NCI-H128 (cell line): ENCODE data around the gene TOP1.
"Not testable (repeated sequence)": the region's sequence is repeated elsewhere in the genome, so short reads cannot be mapped to it uniquely, and the experiment has no call there.

Source experiments
- DNase-seq: peaks from one replicate; lab custom pipeline; 2025; ENCODE audit not compliant: unreplicated experiment; lab: John Stamatoyannopoulos, UW

Gene TOP1

DNA sequence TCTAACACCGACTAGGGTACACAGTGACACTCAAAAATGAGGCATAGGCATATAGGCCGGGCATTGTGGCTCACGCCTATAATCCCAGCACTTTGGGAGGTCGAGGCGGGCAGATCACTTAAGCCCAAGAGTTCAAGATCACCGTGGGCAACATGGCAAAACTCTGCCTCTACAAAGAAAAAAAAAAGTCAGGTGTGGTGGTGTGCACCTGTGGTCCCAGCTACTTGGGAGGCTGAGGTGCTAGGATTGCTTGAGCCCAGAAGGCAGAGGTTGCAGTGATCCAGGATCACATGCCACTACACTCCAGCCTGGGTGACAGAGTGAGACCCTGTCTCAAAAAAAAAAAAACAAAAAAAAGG lies 24.7 kb upstream of the TOP1 start:
- DNase-seq, result not testable (repeated sequence)

DNA sequence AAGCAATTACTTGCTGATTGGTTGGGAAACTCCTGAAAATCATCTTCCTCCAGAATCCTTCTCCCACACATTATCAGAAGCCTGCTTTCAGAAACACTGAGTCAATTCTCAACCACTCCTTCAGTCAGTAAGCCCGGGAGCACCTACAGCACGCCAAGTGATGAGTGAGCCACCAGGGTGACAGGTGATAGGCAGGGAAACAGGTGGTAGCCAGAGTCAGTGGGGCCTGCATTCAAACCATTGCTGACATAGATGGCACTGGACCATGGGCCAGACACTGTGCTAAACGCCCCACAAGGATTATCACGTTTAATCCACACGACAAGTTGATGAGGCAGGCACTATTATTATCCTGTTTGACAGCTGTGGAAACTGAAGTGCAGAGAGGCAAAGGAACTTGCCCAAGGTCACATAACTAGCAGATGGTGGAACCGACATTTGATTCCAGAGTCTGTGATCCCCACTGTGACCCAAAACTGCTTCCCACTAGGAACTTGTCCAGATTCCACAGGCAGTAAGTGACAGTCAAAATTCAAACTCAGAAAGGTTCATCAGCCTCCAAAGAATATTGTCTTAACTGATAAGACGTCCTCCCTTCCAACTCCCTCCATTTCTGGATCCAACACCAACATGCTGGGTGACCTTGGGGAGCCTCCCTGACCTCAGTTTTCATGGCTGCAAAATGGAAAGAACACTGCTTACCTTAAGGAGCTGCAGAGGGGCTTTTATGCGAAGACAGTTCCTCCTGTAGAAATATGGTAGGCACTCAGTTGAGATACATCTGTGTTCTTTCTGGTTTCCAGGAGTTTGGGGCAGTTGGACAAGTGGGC lies 23.9 kb upstream of the TOP1 start:
- DNase-seq, result no peak

DNA sequence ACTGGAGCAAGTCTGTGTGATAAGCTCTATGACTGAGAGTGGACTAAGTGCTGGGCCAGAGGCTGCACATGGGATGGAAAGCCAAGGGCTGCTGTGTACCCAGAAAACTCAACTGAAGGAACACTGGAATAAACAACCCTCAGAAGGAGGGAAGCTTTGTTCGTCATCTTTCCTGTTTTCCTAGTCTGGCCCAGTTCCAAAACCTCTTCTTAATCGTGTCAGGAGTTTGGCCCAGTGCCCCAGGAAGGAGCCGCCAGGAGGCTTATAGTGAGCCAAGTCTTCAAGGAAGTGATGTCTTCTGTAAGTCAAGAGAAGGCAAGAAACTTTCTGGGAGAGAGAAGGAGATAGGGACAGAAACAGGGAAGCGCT lies 23.3 kb upstream of the TOP1 start:
- DNase-seq, result no peak

DNA sequence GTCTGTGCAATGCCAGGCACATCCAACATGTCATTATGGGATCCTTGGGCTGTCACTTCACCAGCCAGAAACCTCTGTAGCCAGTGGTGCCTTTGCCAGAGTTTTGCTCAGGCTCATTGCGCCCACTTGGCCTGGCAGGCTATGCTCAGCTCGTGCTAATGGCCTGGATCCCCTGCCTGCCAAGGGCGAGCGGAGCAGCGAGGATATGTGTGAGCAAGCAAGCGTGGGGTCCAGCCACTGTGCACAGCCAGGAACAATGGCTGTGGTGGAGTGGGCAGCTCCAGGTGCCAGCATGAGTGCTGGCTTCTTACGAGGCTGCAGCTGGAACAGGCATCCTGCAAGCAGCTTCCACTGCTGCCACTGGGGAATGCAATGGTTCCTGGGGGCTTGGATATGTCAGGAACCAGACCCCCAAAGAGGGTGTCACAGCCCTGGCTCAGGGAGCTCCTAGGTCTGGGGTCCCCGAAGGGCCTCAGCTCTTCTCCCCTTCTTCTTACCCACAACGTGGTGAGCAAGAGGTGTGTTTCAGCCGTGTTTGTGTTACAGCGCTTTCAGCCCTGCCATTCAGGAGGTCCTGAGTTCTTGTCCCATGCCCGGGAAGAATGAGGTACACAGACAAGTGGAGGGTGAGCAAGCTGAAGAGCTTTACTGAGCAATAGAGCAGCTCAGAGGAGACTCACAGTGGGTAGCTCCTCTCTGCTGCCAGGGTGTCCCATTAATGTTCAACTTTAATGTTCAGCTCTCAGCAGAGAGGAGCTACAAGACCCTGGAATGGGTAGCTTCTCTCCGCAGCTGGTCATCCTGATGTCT lies 22.3 kb upstream of the TOP1 start:
- no peak for DNase-seq

DNA sequence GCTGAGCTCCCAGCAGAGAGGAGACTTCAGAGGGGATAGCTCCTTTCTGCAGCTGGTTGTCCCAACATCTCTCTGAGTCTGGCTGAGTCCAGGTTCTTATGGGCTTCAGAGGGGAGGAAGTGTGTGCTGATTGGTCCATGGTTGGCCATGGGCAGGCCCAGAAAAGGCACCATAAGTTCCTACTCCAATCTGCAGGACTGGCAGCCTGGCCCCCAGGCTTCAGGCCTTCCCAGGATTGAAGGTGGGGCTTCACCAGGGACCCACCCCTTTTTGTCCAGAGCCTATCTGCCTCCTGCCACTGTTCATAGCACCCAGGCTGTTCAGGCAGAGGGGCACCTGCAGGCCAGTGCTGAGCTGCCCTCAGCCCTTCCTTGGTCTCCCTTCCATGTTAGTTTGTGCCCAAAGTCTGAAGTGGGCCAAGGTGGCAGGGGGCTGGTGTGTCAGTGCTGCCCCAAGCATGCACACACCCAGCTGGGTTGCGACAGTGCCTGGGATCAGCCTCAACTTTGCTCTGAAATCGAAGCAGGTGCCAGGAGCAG lies 21.6 kb upstream of the TOP1 start:
- no peak for DNase-seq

DNA sequence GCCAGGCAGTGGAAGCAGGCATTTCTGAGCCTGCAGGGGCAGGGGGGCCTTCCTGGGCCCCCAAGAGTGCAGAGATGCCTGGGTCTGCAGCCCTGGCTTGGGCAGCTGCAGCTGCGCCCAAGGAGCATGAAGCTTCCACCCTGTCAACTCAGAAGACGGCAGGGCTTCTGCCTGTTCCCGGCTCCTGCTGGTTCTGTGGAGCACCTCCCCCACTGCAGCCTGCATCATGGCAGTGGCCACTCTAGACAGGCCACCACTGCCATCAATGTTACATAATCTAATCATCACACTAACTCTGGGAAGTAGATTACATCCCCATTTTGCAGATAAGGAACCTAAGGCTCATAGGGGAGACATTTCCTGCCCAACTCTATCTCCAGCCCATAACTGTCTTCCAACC lies 21.1 kb upstream of the TOP1 start:
- DNase-seq, result no peak

DNA sequence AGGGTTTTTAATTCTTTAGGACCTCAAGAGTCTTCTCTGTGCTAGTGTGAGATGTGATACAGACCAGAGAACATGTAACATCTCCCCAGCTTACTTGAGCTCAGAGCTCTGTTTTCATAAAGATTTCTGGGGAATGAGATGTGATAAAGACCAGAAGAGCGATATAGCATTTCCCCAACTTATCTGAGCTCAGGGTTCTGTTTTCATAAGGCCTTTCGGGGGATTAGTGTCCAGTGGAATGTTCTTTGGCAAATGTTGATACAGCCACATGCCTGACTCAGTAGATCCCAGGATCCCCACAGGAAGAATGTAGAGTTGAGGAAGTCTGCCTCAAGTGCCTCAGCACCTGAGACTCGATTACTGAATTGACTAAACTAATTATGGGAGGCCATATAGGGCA lies 18.7 kb upstream of the TOP1 start:
- DNase-seq, result no peak

DNA sequence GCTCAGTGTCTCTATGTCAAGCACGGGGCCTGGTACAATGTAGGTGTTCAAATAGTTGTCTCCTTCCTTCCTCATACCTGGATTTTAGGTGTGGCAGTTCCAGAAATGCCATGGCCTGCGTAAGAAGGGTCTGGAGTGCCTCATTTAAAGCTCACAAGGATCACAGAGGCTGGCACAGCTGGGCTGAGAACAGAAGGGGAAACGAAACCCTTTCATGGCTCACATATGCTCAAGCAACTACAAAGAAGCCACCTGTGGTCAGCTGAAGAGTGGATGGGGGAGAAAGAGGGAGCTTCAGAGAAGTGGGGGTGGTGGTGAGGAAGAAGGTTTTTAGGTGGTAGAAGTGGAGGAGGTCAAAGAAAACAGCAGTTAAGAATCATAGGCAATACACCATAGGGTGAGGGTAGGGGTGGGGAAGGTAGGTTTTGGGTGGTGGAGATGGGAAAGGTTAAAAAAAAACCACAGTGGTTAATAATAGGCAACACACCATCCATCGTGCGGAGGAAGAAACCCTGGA lies 17.0 kb upstream of the TOP1 start:
- DNase-seq, result no peak

DNA sequence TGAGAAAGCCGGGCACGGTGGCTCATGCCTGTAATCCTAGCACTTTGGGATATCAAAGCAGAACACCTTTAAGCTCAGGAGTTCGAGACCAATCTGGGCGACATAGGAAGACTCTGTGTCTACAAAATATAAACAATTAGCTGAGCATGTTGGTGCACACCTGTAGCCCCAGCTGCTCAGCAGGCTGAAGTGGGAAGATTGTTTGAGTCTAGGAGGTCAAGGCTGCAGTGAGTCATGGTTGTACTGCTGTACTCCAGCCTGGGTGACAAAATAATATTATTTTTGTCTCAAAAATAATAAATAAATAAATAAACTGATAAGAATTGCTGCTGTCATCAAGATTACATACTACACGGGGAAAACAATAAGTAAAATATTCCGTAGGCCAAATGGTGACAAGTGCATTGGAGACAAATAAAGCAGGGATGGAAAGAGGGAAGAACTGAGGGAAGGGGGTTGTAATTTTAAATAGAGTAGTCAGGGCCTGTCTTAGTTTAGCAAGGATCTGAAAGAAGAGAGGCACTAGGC lies 14.0 kb upstream of the TOP1 start:
- DNase-seq, result no peak

DNA sequence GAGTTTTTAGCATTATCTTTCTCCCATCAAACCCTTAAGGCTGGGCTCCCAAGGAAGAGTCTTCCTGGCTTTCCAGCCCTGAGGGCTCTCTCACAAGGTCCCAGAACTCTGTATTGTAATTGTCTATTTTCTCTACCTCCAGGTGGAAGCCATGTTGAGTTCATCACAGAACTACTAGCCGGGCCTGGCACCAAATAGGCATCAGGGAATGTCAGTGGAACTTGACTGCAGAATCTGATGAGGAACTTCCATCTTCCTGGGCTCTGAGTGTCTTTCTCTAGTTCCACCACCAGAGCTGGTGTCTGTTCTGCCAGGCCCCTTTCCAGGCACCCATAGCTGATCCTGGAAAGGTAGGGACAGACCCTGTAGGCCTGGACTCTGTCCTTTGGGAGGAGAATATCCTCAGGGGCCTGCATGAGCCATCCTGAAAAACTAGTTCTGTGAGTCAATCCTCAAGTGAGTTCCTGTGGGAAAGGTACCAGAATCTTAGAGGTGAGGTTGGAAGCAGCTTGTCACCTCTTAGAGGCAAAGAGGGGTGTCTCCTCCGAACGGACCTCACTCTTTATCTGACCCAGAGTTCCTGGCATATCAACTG lies 11.1 kb upstream of the TOP1 start:
- no peak for DNase-seq

DNA sequence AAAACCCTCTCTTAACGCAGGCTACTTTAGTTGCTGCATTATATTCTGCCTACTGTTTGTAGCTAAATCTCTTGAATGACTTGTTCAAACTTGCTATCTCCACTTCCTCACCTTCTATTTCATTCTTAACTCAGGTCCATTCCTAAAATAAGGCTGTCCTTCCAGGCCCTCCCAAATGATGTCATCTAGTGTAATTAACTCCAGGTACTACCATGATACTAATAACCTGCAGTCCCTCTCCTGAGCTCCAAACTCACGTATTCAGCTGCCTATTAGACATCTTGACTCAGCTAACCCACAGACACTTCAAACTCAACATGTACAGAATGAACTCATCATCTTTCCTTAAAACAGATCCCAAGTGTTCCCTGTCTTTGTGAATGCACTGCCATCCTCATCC lies 10.5 kb upstream of the TOP1 start:
- DNase-seq, result no peak

DNA sequence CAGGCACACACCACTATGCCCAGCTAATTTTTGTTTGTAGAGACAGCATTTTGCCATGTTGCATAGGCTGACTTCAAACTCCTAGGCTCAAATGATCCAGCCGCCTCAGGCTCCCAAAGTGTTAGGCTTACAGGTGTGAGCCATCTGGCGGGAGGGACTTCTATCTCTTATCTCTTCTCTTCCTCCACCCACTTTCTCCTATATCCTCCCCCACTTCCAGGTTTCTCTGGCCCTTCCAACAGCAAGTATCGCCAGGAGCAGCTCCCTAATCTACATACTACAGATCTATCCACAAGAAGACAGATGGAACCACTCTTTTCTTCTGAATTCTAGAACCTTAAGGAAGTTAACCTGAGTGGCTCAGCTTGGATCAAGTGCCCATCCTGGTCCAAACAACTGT lies 5.1 kb upstream of the TOP1 start:
- DNase-seq, result no peak

DNA sequence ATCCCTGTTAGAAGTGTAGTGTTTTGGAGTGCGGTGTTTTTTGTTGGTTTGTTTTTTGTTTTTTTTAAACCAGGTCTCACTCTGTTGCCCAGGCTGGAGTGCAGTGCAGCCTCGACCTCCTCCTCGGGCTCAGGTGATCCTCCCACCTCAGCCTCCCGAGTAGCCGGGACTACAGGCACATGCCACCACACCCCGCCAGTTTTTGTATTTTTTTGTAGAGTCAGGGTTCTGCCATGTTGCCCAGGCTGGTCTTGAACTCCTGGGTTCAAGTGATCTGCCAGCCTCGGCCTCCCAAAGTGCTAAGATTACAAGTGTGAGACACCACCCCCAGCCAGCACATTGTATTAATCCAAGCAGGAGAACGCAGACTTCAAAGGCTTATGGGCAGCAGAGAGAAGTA lies 1.3 kb upstream of the TOP1 start:
- DNase-seq, result no peak

DNA sequence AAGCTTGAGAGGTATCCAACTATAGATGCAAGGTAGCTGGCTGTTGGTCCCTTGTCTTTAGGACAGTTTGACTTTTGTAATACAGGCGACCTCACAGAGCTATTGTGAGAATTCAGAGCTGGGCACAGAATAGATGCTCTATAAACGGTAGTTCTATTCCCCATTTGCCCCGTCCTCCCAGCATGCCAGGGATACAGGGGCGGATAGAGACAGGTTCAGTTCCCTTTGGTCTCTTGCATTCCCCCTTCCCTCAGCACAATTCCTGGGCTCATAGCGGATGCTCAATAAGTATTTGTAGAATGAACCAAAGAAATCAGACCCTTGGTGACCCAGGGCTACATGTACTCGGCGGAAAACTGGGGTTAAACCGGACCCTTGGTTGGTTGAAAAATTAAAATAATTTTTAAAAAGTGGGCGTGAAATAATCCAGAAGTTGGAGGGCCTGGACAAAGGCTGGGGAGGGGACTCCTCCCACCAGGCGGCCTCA lies 707 bp upstream of the TOP1 start:
- no peak for DNase-seq

DNA sequence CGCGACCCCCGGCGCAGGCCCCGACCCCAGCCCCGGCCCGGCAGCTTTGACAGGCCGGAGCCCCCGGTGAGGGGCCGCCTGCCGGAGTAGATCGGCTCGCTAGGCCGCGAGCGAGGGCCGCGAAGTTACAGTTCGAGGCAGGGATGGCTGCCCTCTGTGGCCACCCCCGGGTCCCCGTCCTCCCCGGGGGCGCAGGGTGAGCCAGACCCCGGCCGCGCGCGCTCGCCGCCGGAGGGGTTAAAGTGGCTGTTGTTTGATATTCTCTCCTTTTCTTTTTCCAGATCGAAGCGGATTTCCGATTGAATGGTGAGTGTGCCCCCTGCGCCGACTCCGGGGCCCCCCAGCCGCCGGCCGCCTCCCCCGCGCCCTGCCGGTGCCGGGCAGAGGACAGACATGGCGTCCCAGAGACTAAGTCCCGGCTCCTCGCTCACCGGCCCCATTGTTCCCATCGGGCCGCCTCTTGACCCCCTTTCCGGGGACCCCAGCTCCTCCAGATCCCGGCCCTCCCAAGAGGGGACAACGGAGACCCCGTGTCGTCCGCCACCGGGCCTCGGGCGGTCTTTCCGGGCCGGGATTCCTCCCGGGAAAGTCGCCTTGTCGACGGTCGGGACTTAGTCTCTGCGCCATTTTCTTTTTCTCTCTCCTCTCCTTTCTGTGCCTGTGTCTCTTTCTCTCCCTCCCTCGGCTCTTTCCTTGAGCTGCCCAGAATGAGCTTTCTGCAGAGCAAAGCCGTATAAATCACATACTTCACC lies 704 bp downstream of the TOP1 start:
- DNase-seq, result no peak

DNA sequence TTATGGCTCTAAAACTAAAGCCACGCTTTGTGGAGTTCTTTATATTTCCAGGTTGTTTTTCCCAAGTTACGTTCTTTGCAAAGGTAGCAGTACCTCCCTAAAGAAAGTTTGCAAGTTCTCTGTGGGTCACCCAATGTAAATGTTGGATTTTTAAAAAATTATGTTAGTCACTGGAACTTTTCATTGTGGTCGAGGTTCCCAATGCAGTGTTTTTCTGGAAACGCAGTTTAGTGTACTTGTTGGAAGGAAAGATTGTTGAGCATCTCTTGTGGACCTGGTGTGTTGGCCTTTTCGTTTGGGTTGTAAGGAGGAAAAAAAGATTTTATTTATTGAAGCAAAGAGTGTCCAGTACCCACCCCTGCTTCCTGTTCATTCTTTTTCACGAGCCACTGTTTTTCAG lies 1.4 kb downstream of the TOP1 start:
- no peak for DNase-seq

DNA sequence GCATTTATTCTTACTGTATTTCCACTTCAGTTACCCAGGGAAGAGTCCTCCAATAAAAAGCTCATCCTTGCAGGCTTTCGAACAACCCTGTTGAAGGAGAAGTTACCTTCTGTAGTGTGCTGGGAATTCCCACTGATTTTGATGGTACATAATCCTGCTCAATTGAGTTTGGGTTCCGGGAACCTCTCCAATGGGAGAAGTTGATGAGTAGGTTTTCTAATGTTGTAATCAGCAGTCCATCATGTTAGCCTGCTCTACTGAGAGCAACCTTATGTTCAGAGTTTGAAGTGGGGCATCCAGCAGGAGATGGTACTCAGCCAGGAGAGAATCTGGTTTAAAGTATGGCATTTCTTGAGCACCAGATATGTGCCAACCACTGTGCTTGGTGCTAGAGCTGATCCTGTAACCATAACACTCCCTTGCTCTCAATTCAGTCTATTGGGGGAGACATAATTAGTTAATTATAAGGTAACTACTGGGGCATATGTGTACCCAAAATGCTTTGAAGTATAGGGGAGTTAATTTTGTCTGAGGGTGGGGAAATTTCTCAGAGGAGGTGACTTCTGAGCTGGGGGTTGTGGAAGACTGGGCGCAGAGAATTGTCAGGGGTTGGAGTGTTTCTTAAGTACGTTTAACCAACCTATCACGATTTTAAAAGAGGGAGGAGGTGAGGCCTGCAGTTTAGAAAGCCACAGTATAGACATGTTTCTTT lies 2.1 kb downstream of the TOP1 start:
- DNase-seq, result no peak

DNA sequence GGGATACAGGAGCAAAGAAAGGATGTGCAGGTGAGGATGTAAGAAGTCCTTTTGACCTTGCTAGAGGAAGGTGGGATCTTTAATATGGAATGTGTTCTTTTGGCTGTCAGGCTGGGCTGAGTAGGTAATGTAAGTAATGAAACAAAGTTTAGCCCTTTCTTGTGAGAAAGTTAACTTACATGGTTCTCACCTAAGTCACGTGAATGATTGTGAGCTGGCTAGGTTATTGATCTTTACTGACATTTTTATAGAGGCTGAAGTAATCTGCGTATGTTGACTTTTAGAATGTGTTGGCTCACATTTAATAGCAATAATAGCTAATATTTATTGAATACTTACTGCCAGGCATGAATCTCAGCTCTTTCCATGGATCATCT lies 2.6 kb downstream of the TOP1 start:
- DNase-seq, result no peak

DNA sequence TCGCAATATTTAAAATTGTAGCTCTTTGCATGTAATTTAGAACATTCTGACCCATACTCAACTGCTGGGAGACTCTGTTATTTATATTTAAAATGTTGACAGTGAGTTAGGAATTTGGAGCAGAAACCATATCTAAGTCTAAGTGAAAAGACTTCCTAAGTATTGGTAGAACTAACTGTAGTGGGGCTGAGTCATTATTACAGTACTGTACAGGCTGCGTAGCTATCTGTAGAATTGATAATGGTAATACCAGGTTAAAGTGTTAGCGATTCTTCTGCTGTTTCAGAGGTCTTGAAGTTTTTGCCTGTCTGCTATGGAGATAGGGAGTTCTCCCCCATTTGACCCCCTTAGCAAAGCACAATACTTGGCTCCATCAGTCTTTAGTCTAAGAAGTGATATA lies 3.6 kb downstream of the TOP1 start:
- DNase-seq, result no peak

DNA sequence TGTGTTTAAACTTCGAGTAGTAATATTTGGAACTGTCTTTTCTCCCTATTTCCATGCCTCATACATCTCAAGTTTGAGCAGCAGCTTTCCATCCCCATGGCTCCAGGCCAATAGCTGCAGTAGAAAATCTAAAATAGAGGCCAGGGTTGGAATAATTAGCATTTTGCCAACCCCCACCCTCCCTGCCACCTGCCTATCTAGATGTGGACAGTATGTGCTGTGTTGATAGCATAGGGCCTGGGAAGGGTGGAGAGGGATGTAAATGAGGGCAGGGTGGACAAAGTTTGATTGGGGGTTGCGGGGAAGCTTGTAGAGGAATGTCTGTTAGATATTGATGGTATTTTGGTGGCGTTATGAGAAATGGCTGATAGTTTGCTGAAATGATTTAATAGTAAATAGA lies 5.6 kb downstream of the TOP1 start:
- DNase-seq, result no peak
